IPS-18c (cell line): ENCODE results near the gene SLC43A2.

Experiments
- H3K4me3 ChIP-seq: 2 replicates; pipeline ENCODE4 v1.7.0; 2013; ENCODE audit warnings: low read depth, mild to moderate bottlenecking, low read length, moderate library complexity; ENCODE audit not compliant: insufficient read depth
- H3K9me3 ChIP-seq: one replicate; pipeline ENCODE4 v1.6.1; 2013; ENCODE audit warnings: mild to moderate bottlenecking, low read length, moderate library complexity; ENCODE audit not compliant: control insufficient read depth, insufficient read depth

Gene SLC43A2

GRCh38 chr17:1606352-1606985 is 22.2 kb downstream of the SLC43A2 start:
- H3K4me3 ChIP-seq, result no peak overlapping the region

GRCh38 chr17:1605681-1606351 is 22.8 kb downstream of the SLC43A2 start:
- Histone ChIP-seq H3K4me3 (no peak overlapping the region), H3K9me3 (no peaks in the 10 kb centered on the region)

More at GRCh38 chr17:1606352-1606985, 22.2 kb downstream of the SLC43A2 start:
- H3K9me3 ChIP-seq, result no peaks in the 10 kb centered on the region

GRCh38 chr17:1604831-1605528 is 23.7 kb downstream of the SLC43A2 start:
- Histone ChIP-seq H3K4me3 (no peak overlapping the region), H3K9me3 (no peaks in the 10 kb centered on the region)

- no peak overlapping the region for H3K4me3 ChIP-seq
- no peaks in the 10 kb centered on the region for H3K9me3 ChIP-seq
Observed at GRCh38 chr17:1601571-1601970, 27.1 kb downstream of the SLC43A2 start.

- no peak overlapping the region for H3K4me3 ChIP-seq
- no peaks in the 10 kb centered on the region for H3K9me3 ChIP-seq
Observed at GRCh38 chr17:1598399-1599095, 30.1 kb downstream of the SLC43A2 start.

- no peak overlapping the region for H3K4me3 ChIP-seq
- no peaks in the 10 kb centered on the region for H3K9me3 ChIP-seq
Observed at GRCh38 chr17:1597861-1598342, 30.7 kb downstream of the SLC43A2 start.

- no peak overlapping the region for H3K4me3 ChIP-seq
- peaks cover 2% of the 10 kb centered on the region for H3K9me3 ChIP-seq
Observed at GRCh38 chr17:1593630-1593931, 35.1 kb downstream of the SLC43A2 start.

- no peak overlapping the region for H3K4me3 ChIP-seq
- H3K9me3 ChIP-seq, result peaks cover 2% of the 10 kb centered on the region
Observed at GRCh38 chr17:1592751-1593629, 35.6 kb downstream of the SLC43A2 start.

- Histone ChIP-seq H3K9me3 (peaks cover 2% of the 10 kb centered on the region), H3K4me3 (no peak overlapping the region)
Observed at GRCh38 chr17:1591474-1592090, 37.1 kb downstream of the SLC43A2 start.

GRCh38 chr17:1590747-1591473 is 37.7 kb downstream of the SLC43A2 start:
- H3K9me3 ChIP-seq, result peaks cover 2% of the 10 kb centered on the region
- no peak overlapping the region for H3K4me3 ChIP-seq

GRCh38 chr17:1590029-1590746 is 38.4 kb downstream of the SLC43A2 start:
- peaks cover 2% of the 10 kb centered on the region for H3K9me3 ChIP-seq
- no peak overlapping the region for H3K4me3 ChIP-seq

GRCh38 chr17:1588821-1589585 is 39.6 kb downstream of the SLC43A2 start:
- Histone ChIP-seq H3K9me3 (peaks cover 2% of the 10 kb centered on the region), H3K4me3 (no peak overlapping the region)

- H3K9me3 ChIP-seq, result peaks cover 2% of the 10 kb centered on the region
- H3K4me3 ChIP-seq, result no peak overlapping the region
Observed at GRCh38 chr17:1584167-1584566, 44.5 kb downstream of the SLC43A2 start.

GRCh38 chr17:1583556-1583955 is 45.1 kb downstream of the SLC43A2 start:
- Histone ChIP-seq H3K4me3 (no peak overlapping the region), H3K9me3 (no peaks in the 10 kb centered on the region)

- H3K4me3 ChIP-seq, result no peak overlapping the region
- no peaks in the 10 kb centered on the region for H3K9me3 ChIP-seq
Observed at GRCh38 chr17:1582374-1582773, 46.3 kb downstream of the SLC43A2 start.
